HG03159 (cell line): ENCODE results near the gene ENO3.
"Not testable (repeated sequence)": the region's sequence is repeated elsewhere in the genome, so short reads cannot be mapped to it uniquely, and the experiment has no call there.

Source experiments
- ATAC-seq: cut with Tn5 transposase; IDR thresholded peaks from one replicate; pipeline ENCODE4 v1.9.1; 2021; ENCODE audit warnings: mild to moderate bottlenecking, moderate library complexity; ENCODE audit not compliant: unreplicated experiment

Gene ENO3

GRCh38 chr17:4950746-4951204 is at the start of gene ENO3:
Gene ENO3, plus strand, starts transcription at chr17:4951119. Its CDS starts 711 bp downstream, at chr17:4951830.
- ATAC-seq: no peak

GRCh38 chr17:4901648-4902344 is 49.1 kb upstream of the ENO3 start:
- ATAC-seq: no peak

- ATAC-seq: no peak
Measured at GRCh38 chr17:4902540-4902939, 48.4 kb upstream of the ENO3 start.

- peak; percentile 50 for ATAC-seq
Measured at GRCh38 chr17:4903051-4903818, 47.7 kb upstream of the ENO3 start, which contains the start of gene CHRNE. Gene CHRNE, minus strand, starts transcription at chr17:4903098. Its CDS starts 35 bp downstream, at chr17:4903063.

GRCh38 chr17:4906642-4907041 is 44.3 kb upstream of the ENO3 start:
- ATAC-seq: not testable (repeated sequence)

- ATAC-seq: no peak
Measured at GRCh38 chr17:4908301-4908700, 42.6 kb upstream of the ENO3 start.

- peak; percentile 56 for ATAC-seq
Measured at GRCh38 chr17:4908711-4909496, 42.0 kb upstream of the ENO3 start.

- ATAC-seq: no peak
Measured at GRCh38 chr17:4913994-4914393, 36.9 kb upstream of the ENO3 start.

- ATAC-seq: not testable (repeated sequence)
Measured at GRCh38 chr17:4914551-4914950, 36.4 kb upstream of the ENO3 start.

- no peak for ATAC-seq
Measured at GRCh38 chr17:4919511-4920047, 31.3 kb upstream of the ENO3 start.

GRCh38 chr17:4920351-4921048 is 30.4 kb upstream of the ENO3 start:
- ATAC-seq: no peak

- ATAC-seq: no peak
Measured at GRCh38 chr17:4921320-4921719, 29.6 kb upstream of the ENO3 start.

GRCh38 chr17:4926577-4927335 is 24.2 kb upstream of the ENO3 start:
- not testable (repeated sequence) for ATAC-seq

- no peak for ATAC-seq
Measured at GRCh38 chr17:4928881-4929280, 22.0 kb upstream of the ENO3 start.

- no peak for ATAC-seq
Measured at GRCh38 chr17:4931963-4932362, 19.0 kb upstream of the ENO3 start, which contains the start of gene GP1BA. Gene GP1BA, plus strand, starts transcription at chr17:4932277. Its CDS starts 328 bp downstream, at chr17:4932605.

- no peak for ATAC-seq
Measured at GRCh38 chr17:4932756-4933155, 18.2 kb upstream of the ENO3 start.

GRCh38 chr17:4933646-4934045 is 17.3 kb upstream of the ENO3 start:
- no peak for ATAC-seq

GRCh38 chr17:4934173-4934979 is 16.5 kb upstream of the ENO3 start:
- no peak for ATAC-seq

- no peak for ATAC-seq
Measured at GRCh38 chr17:4935650-4936049, 15.3 kb upstream of the ENO3 start.
